GM21619 (cell line): ENCODE measurements around the gene CHRNB1.
A peak's percentile ranks its signal among the peaks of the same experiment; 100 is the strongest.

Experiments
- ATAC-seq: cut with Tn5 transposase; IDR thresholded peaks from one replicate; pipeline ENCODE4 v1.9.1; 2021; ENCODE audit not compliant: unreplicated experiment

CHRNB1 gene

GRCh38 chr17:7414837-7415236 lies 30.0 kb upstream of the CHRNB1 start:
- ATAC-seq: no peak

DNA sequence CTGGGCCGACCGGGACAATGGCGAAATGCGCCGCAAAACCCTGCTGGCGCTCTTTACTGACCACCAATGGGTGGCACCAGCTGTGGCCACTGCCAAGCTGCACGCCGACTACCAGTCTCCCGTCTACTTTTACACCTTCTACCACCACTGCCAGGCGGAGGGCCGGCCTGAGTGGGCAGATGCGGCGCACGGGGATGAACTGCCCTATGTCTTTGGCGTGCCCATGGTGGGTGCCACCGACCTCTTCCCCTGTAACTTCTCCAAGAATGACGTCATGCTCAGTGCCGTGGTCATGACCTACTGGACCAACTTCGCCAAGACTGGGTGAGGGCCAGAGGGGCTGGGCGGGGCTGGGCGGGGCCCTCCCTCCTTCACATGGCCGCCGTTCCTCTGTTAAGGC lies 29.1 kb upstream of the CHRNB1 start:
- no peak for ATAC-seq

DNA sequence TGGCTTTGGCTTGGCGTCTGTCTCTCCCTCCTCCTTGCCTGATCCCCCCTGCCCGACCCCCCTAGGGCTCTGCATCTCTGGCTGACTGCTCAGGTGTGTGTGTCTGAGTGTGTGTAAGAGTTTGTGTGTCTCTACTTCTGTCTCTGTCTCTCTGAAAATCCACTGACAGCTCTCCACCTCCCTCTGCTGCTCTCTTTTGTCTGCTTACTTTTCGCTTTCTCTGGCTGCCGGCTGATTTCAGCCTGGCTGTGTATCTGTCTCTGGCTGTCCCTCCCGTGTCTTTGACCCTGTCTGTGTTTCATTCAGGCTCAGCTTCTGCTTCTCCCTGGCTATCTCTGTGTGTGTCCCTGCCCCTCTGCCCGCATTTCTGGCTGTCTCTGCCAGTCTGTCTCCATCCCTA lies 28.5 kb upstream of the CHRNB1 start:
- ATAC-seq: no peak

- no peak for ATAC-seq
Observed at GRCh38 chr17:7417056-7417655, 27.7 kb upstream of the CHRNB1 start.

DNA sequence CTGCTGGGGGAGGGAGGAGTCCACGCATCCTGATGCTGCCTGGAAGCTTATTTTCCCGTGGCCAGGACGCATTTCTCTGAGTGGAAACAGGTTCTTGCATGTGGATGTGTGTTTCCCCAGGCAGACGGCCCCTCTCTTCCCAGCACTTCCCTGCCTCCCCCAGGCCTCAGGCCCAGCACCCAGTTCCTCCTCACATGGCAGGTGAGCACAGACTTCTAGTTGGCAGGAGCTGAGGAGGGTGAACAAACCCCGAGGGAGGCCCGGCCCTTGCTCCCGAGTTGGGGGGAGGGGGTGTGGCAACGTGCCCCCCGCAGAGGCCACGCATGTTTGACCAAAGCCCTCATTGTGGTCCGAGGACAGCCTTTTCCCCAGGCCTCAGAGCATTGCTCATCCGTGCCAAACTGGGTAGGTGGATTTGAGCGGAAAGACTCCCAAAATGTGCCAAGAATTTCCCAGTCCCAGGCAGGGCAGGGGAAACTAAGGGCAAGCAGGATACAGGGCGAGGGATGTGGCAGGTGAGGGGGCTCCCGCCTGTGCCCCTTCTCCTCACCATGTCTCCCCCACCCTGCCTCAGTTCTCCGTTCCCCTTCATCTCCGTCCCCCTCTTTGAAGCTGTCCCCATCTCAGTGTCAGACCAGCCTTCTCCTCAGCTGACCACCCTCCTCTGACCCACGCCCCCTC lies 26.2 kb upstream of the CHRNB1 start:
- no peak for ATAC-seq

- ATAC-seq: no peak
Observed at GRCh38 chr17:7419819-7420610, 24.8 kb upstream of the CHRNB1 start, which contains the start of gene SPEM1. SPEM1 (plus strand) TSS chr17:7420324; CDS start chr17:7420385, 61 bp downstream.

GRCh38 chr17:7421186-7421585 lies 23.7 kb upstream of the CHRNB1 start:
- no peak for ATAC-seq

DNA sequence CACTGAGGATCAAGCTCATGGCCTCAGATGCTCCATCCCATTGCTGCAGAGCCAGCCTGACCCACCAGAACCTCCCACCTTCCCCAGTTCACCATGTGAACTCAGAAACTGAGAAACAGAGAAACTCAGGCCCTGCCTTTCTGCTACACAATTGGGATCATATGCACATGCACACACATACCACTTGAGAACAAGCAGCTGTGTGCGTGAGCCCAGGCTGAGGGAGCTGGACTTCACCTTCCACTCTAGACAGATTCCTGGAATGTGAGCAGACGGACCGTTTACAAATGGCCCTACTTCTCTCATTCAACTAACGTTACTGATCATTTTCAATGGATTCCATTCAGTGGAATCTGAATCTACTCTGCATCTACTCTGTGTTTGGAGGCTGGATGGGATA lies 21.2 kb upstream of the CHRNB1 start:
- ATAC-seq: no peak

DNA sequence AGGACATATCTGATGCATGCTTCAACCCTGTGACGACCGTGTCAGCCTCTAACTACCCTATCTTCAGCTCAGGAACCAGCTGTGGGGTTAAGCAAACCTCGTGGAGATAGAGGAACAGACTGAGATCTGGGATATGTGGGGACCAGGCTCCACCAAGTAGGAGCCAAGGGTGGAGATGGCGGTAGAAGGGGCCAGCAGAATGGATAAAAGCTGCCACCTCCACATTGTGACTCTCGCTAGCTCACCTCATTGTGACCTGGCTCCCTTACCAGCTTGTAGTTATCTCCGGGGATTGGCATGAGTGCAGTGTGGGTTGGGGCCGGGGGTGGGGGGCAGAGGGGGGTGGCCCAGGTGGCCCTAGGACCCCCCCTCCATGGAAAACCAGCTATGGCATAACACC lies 19.5 kb upstream of the CHRNB1 start, which contains the start of gene SPEM2:
TSS of gene SPEM2 (plus strand) at position 301 of the 400 bp plus-strand sequence. CDS start at position 374, 73 bp downstream.
- no peak for ATAC-seq

GRCh38 chr17:7425756-7426155 lies 19.1 kb upstream of the CHRNB1 start:
- no peak for ATAC-seq

DNA sequence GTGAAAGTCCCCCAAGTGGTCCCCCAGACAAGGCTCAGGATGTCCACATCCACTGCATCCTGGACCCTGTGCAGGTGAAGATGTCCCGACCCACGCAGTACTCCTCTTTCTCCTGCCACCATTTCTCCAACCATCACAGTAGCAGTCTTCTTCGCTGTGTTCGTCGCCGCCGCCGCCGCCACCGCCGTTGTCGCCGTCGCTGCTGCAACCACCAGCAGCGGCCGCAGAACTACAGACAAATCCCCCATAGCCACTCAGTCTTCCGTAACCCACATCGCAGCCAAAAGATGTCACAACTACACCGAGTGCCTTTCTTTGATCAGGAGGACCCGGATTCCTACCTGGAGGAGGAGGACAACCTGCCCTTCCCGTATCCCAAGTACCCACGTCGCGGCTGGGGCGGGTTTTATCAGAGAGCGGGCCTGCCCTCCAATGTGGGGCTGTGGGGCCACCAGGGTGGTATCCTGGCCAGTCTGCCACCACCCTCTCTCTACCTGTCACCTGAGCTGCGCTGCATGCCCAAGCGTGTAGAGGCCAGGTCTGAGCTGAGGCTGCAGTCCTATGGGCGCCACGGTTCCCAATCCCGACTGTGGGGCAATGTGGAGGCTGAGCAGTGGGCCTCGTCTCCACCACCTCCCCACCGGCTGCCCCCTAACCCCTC lies 18.5 kb upstream of the CHRNB1 start:
- ATAC-seq: no peak

DNA sequence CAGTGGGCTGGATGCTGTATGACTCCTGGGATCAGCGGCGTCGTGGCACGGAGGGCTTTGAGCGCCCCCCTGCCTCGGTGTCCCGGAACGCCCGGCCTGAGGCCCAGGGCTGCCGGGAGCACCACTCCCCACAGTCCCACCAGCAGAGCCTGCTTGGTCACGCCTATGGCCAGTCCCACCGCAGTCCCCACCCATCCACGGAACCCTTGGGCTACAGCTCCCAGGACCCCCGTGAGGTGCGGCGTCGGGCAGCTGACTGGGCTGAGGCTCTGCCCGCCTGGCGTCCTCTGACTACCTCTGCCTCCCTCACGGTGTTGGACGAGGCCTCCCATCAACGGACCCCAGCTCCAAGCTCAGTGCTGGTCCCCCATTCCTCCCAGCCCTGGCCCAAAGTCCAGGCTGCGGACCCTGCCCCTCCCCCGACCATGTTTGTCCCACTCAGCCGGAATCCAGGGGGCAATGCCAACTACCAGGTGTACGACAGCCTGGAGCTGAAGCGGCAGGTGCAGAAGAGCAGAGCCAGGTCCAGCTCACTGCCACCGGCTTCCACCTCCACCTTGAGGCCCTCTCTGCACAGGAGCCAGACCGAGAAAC lies 17.9 kb upstream of the CHRNB1 start:
- ATAC-seq: no peak

GRCh38 chr17:7427549-7427948 lies 17.3 kb upstream of the CHRNB1 start:
- no peak for ATAC-seq

- no peak for ATAC-seq
Observed at GRCh38 chr17:7428557-7428956, 16.3 kb upstream of the CHRNB1 start, which contains the start of gene SPEM3. SPEM3 (plus strand) TSS chr17:7428857; CDS start chr17:7428903, 46 bp downstream.

DNA sequence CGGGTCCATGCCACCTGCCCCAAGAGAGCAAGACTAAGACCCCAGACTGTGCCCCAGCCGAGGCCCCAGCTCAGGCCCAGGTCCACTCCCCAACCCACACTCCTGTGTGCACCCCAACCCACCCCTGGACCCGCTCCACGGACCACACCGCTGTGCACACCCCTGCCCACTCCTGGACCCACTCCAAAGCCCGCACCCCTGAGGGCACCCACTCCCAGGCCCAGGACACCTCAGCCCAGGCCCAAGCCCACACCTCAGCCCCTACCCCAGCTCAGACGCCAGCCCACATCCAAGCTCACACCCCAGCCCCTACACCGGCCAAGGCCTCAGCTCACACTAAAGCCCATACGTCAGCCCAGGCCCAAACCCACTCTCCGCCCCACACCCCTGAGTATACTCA lies 15.1 kb upstream of the CHRNB1 start:
- no peak for ATAC-seq

DNA sequence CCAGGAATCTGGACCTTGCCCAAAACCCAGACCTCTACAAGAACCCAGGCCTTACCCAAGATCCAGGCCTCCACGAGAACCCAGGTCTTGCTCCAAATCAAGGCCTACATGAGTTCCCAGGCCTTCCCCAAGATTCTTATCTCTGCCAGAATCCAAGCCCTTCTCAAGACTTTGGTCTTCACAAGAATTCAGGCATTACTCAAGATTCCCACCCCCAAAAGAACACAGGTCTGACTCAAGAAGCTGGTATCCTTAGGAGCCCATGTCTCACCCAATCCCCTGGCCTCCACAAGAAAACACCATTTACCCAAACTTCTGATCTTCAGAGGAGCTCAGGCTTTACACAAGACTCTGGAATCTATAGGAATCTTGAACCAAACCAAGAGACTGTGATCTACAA lies 13.6 kb upstream of the CHRNB1 start:
- ATAC-seq: no peak

DNA sequence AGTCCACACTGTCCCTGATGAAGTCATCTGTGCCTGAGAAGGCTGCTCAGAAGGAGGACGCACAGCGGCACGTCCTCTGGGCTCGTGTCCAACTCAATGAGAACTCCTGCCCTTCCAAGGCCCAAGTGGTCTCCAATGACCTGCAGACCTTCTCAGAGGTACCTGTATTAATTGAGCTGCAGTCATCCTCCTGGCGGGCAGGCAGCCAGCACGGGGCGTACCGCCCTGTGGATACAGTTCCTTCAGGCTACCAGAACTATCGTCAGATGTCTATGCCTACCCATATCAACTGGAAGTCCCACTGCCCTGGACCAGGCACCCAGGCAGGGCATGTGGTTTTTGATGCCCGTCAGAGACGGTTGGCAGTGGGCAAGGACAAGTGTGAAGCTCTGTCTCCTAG lies 12.6 kb upstream of the CHRNB1 start:
- ATAC-seq: no peak

DNA sequence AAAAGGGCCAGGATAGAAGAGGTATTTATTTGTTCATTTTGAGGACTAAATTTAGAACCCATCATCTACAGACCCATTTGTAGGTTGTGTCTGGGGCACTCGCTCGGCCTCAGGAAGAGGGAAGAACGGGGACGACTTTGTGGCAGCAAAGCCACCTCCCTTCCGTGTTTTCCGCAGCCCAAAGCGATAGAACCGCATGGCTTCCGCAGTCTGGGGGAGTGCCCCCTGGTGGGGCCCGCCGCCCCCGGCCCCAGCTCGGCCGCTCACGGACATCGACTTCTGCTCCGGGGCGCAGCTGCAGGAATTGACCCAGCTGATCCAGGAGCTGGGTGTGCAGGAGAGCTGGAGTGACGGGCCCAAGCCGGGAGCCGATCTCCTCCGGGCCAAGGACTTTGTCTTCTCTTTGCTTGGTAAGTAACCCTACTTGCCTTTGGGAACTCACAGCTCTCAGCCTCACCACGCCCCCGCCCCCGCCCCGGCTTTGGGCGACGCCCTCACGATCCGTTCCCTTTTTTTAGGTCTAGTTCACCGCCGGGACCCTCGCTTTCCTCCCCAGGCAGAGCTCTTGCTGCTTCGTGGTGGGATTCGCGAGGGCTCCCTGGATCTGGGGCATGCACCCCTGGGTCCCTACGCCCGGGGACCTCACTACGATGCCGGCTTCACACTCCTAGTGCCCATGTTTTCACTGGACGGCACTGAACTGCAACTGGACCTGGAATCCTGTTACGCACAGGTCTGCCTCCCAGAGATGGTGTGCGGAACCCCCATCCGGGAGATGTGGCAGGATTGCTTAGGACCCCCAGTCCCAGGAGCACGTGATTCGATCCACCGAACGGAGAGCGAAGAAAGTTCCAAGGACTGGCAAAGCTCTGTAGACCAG lies 8.9 kb upstream of the CHRNB1 start:
- peak; percentile 19 for ATAC-seq

DNA sequence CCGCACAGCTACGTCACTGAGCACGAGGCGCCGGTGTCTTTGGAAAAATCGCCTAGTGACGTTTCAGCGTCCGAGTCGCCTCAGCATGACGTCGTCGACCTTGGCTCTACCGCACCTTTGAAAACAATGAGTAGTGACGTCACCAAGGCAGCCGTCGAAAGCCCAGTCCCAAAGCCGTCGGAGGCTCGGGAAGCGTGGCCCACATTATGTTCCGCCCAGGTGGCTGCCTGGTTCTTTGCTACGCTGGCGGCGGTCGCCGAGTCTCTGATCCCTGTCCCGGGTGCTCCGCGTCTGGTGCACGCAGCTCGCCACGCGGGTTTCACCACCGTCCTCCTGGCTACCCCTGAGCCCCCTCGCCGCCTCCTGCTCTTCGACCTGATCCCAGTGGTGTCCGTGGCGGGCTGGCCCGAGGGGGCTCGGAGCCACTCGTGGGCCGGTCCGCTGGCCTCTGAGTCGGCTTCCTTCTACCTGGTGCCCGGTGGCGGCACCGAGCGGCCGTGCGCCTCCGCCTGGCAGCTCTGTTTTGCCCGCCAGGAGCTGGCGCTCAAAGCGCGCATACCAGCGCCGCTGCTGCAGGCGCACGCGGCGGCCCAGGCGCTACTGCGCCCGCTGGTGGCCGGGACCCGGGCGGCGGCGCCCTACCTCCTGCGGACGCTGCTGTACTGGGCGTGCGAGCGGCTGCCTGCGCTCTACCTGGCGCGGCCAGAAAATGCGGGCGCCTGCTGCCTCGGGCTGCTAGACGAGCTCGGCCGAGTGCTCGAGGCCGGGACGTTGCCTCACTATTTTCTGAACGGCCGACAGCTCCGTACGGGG lies 8.1 kb upstream of the CHRNB1 start:
- ATAC-seq: no peak
